Measurements from ENCODE around the gene GNB5.
"Not testable (repeated sequence)": the region's sequence is repeated elsewhere in the genome, so short reads cannot be mapped to it uniquely, and the experiment has no call there.

GNB5 gene

DNA sequence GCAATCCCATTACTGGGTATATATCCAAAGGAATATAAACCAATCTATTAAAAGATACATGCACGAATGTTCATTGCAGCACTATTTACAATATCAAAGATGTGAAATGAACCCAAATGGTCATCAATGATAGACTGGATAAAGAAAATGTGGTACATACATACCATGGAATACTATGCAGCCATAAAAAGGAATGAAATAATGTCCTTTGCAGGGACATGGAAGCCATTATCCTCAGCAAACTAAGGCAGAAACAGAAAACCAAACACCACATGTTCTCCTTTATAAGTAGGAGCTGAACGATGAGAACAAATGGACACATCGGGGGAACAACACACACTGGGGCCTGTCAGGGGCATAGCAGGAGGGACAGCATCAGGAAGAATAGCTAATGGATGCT, 21.0 kb downstream of the GNB5 start:
- DNase-seq (ENCODE audit: low read depth in 3 of 3) = not testable (repeated sequence)

DNA sequence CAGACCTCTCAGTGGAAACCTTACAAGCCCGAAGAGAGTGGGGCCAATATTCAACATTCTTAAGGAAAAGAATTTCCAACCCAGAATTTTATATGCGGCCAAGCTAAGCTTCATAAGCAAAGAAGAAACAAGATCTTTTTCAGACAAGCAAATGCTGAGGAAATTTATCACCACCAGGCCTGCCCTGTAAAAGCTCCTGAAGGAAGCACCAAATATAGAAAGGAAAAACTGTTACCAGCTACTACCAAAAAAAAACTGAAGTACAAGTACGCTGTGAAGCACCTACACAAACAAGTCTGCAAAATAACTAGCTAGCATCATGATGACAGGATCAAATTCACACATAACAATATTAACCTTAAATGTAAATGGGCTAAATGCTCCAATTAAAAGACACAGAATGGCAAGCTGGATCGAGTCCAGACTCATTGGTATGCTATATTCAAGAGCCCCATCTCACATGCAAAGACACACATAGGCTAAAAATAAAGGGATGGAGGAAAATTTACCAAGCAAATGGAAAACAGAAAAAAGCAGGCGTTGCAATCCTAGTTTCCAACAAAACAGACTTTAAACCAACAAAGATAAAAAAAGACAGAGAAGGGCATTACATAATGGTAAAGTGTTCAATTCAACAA, 25.6 kb downstream of the GNB5 start:
- DNase-seq (ENCODE audit: low read depth in 3 of 3) = not testable (repeated sequence)

DNA sequence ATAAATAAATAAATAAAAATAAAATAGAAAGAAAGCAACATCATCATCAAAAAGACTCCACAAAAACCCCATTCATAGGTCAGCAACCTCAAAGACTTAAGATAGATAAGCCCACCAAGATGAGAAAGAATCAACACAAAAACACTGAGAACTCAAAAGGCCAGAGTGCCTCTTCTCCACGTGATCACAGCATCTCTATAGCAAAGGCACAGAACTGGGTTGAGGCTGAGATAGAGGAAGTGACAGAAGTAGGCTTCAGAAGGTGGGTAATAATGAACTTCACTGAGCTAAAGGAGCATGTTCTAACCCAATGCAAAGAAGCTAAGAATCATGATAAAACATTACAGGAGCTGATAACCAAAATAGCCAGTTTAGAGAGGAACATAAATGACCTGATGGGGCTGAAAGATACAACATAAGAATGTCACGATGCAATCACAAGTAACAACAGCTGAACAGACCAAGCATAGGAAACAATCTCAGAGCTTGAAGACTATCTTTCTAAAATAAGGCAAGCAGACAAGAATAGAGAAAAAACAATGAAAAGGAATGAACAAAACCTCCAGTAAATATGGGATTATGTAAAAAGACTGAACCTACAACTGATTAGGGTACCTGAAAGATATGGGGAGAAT, 26.4 kb downstream of the GNB5 start:
- DNase-seq (ENCODE audit: low read depth in 3 of 3) = no peak

DNA sequence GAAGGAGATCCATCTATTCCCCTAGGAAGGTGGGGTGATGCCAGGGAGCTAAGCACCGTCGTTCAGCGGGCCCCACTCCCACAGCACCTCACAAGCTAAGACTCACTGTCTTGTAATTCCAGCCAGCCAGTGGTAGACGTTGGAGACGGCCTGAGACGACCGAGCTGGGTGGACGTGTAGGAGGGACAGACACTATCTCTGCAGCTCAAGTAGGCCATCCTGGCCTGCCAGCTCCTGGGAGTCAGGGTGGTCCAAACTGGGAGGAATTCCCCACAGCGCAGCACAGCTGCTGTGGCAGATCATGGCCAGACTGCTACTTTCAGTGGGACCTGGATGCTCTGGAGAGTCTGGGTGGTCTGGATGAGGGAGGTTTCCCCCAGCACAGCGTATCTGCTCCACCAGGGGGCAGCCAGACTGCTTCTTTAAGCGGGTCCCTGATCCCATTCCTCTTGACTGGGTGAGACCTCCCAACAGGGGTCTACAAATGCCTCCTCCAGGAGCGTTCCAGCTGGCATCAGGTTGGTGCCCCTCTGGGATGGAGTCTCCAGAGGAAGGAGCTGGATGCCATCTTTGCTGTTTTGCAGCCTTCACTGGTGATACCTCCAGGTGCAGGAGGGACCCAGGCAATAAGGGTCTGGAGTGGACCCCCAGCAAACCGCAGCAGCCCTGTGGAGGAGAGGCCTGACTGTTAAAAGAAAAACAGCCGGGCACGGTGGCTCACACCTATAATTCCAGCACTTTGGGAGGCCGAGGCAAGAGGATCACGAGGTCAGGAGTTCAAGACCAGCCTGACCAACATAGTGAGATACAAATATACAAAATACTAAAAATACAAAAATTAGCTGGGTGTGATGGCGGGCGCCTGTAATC, 27.6 kb downstream of the GNB5 start:
- no peak for DNase-seq (ENCODE audit: low read depth in 3 of 3)

DNA sequence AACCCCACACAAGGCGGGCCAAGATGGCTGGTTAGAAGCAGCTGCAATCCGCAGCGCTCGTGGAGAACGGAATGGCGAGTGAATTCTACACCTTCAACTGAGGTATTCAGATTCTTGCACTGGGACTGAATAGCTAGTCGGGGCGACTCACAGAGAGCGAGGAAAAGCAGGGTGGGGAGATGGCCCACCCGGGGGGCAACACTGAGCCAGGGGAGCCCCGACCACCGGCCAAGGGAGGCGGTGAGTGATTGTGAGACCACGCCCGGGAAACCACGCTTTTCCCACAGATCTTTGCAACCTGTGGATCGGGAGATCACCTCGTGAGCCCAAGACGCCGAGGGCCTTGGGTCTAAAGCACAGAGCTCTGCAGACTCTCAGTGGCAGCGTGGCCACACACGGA, 28.3 kb downstream of the GNB5 start:
- no peak for DNase-seq (ENCODE audit: low read depth in 3 of 3)

DNA sequence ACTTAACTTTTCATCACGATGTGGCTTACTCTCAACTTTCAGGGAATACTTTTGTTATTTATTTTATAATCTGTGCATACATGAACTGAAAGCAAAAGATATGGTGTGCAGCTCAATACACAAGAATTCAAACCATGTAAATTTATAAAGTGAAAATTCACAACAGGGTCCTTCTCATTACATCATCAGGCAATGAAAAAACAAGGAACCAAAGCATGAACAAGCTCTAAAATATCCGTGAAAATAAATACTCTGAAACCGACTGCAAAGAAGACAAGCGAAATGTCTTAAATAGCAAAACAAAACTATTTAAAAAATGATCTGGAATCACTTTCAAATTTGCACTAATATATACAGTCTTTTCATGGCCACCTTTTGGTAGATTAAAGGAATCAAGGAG, 28.9 kb downstream of the GNB5 start:
- DNase-seq (ENCODE audit: low read depth in 3 of 3) = no peak

DNA sequence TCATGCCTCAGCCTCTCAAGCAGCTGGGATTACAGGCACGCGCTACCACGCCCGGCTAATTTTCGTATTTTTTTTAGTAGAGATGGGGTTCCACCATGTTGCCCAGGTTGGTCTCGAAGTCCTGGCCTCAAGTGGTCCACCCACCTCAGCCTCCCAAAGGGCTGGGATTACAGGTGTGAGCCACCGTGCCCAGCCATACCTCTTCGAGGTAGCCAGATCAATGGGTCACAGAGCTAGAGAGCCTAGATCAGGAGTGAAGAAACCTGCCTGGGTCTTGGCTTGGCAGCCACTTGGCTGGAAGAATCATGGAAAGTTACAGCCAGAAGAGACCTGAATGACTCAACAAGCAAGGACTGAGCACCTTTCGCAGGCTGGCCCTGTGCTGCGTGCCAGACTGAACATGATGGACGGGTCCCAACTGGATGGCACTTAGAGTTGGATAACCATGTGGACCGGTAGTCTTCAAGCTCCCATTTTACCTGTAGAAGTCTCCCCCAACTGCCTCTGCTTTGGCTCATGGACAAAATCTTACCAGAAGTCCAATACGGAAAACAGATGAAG, 29.7 kb downstream of the GNB5 start:
- DNase-seq (ENCODE audit: low read depth in 3 of 3) = no peak

DNA sequence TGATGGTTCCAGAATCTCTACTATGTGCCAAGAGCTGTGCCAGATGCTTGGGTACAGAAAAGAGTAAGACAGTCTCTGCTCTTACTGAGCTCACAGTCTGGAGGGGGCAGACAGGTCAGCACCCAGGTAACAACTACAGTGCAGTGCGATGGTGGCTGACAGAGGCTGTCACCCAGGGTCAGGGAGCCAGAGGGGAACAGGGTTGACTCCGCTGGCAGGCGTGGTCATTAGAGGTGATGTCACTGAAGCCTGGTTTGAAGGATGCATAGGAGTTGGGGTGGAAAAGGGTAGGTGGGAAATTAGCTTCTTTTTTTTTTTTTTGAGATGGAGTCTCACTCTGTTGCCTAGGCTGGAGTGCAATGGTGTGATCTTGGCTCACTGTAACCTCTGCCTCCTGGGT, 31.5 kb downstream of the GNB5 start:
- no peak for DNase-seq (ENCODE audit: low read depth in 3 of 3)

DNA sequence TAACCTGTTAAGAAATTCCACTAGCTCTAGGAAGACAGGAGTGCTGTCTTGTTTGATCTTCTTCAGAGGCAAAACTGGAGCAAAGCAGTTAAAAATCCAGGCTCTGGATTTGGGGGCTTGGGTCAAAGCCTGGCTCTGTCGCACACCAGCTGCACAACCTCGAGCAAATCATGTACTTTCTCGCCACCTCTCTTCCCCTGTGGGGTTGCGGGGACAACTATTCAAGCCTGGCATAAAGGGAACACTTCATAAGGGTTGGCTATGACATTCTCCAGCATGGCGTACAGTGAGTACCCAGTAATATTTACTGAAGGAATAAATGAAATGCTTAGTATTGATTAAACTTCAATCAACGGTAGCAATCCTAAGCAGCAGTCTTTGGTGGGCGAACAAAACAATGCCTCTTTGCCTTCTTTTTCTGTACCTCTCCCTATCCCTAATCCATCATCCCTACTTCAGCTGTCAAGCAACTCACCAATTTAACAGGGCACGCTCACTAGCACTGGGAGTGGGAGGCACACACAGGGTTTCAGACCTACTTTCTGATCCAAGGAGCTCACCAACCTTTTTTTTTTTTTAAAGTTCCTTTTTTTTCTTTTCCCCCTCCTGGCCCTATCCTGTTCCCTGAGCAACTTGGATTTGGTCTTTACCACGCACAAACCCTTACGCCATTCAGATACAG, 33.0 kb downstream of the GNB5 start:
- DNase-seq (ENCODE audit: low read depth in 3 of 3) = no peak

DNA sequence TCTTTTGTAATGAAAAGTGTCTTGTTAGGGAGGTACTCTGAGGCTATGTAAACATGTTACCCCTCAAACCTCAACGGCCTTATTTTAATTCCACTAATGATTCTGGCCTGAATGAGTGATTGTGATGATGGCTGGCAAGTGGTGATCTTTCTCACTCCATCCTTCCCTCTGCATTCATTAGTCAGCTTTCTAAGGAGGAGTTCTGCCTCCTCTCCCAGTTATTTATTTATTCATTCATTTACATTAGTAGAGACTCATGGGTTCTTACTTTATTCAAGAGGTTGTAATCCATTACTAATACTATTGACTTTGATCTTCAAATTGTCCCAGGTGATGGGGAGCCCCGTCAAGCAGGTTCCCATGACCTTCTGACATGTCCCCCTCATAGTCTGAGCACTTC, 35.3 kb downstream of the GNB5 start:
- DNase-seq (ENCODE audit: low read depth in 3 of 3) = no peak

DNA sequence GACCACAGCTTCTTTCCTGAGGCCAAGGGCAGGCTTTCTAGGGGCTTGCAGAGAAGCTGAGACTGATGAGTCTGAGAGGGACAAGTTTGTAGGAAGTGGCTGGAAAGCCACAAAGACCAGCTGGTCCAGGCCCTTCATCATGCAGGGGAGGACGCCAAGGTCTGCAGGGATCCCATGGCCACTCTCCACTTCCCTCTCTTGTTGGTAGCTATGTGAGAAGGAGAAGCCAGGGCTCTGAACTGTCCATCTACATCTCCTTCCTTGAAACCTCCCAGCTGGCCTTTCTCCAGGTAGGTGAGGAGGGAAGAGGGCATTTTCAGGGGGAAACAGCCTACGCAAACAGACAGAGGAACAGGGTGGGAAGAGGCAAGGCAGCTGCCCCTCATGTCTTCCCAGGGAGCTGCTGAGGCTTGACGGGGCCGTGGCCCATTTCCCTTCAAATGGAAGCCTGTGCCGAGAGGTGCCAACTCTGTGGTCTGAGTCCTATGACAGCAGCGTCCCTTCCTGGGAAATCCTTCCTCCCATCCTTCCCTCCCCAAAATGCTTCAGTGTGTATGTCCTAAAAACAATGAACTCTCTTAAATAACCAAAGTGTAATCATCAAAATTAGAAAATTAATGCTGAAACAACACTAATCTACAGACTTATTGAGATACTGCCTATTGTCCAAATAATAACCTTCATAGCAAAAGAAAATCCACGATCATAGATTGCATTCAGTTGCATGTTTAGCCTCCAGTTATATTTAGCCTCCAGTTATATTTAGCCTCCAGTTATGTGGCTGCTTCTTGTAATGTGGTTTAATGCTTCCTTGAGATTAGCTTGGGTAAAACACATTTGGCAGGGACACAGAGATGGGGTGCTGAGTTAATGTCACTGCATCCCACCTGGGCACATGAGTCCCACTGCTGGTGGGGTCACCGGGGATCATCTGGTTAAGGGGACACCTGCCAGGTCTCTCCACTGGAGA, 36.0 kb downstream of the GNB5 start:
- no peak for DNase-seq (ENCODE audit: low read depth in 3 of 3)

DNA sequence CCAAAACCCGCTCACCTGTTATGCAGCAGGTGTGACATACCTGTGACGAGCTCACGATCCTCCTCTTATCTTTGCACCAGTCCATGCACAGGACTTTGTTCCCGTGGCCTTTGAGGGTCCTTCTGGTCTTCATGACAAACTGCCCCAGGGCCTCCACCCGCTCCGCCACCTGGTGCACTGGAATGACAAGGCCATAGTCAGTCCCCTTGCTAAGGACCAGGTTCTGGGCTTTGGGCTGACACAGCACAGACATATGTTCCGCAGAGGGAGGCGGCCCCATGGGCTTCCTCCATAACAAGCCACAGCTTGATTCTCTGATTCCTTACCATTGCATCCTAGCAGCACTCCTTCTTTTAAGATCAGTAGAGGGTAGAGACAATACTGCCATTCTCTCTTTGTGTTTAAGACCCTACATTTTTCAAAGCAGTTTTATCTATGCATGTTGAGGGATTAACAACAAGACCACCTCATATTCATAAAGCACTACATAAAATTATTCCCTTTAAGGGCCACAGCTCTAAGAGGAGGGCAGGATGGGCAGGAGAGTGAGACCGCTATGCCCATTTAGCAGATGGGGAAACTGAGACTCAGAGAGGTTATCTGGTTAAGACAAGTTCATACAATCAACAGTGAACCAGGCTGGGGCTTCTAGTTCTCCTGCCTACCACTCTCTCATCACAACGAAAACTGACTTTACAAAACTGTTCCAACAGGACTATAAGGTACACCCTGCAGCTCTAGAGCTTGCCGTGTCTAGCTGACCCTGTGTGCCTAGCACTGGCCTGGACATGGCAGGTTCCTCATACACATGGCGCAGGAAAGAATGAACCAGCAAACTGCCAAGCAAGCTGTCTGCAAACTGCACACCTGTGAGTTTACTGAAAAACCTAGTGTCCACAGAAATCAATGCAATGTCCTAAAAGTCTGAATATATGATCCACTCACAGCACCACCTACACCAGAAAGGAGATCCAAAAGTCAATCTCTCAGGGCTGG, 37.0 kb downstream of the GNB5 start:
- no peak for DNase-seq (ENCODE audit: low read depth in 3 of 3)

DNA sequence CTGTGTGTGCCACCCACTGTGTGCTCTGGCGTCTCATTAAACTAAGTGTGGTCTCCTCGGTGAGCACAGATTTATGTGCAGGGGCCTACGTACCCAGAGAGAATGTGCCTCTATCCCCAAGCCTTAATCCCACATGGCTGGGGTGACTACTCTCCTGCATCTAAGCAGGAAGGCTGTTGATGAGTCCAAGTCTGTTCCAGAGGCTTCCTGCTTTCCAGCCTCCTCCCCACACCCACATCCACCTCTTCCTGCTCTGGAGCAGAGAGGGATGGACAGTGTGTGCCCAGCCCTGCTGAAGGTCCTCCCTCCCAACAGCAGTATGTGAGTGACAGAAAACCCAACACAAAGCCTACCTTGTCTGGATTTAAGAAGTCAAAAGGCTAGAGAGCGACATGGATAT, 39.8 kb downstream of the GNB5 start:
- no peak for DNase-seq (ENCODE audit: low read depth in 3 of 3)

DNA sequence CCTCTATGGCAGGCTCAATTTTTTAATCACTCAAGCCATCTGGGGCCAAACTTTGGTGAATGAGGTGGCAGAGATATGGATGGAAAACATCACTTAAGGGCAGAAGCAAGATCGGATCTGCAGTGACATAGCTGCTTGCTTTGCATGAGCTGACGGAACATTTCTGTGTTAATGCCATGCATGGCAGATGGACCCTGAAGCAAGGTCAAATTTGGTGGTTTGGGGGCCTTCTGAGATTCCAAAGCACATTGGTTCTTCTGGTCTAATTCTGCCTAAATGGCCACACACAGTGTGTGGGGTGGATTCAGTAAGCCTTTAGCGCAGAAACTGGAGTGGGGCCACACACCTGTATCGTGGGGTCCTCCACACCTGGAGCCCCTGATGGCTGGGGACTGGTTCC, 40.3 kb downstream of the GNB5 start:
- DNase-seq (ENCODE audit: low read depth in 3 of 3) = no peak

DNA sequence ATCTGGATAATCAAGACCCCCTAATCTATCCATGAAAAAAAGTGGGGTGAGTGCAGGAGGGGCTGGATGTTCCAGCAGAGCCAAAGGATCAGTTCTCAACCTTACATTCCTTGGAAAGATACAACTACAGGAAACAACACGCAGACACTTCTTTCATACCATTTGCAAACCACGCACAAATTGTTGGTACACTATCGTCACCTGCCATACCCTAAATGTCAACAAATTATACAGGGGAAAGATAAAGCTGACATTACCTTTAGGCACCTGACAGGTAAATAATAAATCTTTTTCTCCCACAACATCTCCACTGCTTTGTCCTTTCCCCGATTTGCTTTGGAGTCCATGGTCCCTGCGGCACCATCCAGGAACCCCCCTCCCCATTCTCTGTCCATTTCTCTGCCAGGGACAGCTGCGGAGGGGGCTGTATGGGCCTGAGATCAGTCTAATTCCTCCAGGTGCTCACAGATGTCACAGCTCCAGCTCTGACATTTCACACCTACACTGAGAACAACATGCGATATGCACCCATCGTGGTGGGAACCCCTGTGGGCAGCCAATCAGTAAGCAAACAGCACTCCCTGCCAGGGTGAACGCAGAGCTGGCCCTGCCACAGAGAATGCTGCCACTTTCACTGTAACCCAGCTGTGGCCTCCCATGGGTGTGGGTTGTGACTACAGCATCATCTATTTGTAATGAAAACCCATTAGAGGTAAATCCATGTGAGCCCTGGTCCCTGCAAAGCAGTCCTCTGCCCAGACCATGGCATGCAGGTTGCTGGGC, 41.0 kb downstream of the GNB5 start:
- DNase-seq (ENCODE audit: low read depth in 3 of 3) = no peak

DNA sequence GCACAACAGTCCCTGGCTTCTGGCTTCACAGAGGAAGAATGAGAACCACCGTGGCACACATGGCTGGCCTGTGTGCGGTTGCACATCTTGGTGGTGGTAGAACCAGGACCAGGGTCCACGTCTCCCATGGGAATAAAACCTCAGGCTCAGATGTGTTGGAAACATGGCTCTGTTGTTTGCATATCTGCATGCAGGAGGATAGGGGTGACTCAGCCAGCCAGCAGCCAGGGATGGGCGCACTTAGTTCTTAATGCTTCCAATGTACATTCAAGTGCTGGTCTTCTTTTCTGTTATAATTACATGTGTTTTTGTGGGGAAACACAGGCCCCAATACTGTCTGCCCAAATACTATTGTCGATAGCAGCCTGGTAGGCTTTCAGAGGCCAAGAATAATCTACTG, 42.8 kb downstream of the GNB5 start:
- no peak for DNase-seq (ENCODE audit: low read depth in 3 of 3)

DNA sequence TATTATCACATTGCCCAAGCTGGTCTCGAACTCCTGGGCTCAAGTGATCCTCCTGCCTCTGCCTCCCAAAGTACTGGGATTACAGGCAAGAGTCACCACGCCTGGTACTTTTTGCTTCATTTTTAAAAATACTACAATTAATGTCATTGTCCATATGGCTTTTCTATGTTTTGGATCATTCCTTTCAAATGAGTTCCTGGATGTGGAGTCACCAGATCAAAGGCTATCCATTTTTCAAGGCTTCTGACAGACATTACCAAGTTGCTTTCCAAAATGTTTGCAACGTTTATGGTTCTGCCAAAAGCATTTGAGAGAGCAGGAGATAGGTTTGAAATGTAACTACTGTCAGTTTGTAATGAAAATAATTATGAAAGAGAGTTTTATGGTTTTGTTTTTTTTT, 44.4 kb downstream of the GNB5 start:
- no peak for DNase-seq (ENCODE audit: low read depth in 3 of 3)

DNA sequence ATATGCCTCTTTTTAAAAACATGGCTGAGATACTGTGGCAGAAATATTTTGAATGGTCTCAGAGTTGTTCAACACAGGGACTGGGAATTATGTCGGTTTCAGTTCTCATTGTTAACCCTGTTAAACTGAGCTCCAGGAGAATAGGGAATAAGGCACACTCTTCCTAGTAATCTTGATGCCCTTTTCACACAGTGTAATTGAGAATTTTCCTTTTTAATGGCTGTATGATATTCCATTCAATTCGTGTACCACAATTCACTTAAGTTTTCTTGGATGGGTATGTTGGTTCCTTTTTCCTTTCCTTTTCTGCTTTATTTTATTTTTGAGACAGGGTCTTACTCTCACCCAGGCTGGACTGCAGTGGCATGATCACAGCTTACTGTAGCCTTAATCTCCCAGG, 44.9 kb downstream of the GNB5 start:
- no peak for DNase-seq (ENCODE audit: low read depth in 3 of 3)

DNA sequence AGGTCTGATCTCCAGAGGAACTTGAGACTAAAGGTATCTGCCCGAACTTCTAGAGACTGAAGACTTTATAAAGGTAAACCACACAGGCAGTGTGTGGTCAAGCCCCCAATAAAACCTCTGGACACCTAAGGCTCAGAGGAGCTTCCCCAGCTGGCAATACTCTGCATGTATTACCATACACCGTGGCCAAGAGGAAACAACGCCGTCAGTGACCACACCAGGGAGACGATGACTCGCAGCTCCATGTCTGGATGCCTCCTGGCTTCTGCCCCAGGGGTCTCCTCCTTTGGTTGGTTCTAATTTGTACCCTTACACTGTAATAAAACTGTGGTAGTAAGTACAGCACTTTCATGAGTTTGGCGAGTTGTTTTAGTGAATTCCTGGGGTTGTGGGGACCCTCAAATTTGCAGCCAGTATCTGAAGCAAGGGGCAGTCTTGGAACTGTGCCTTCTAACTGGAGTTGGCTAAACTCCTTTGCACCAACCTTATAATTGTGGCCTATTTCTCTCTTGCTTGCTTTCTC, 46.5 kb downstream of the GNB5 start:
- DNase-seq (ENCODE audit: low read depth in 3 of 3) = no peak

Data from stimulated activated CD4-positive, alpha-beta T cell treated with anti-CD3 and anti-CD28 coated beads, TNF-alpha, amount 100 ng/mL, for 4 hours (primary cell).